H1 (cell line): ENCODE data around the gene STK11. TPM values are rescaled to one million over a fixed set of nuclear protein-coding genes. Genes with fewer than 3 reads are reported as not detected.

Experiments
- EP300 ChIP-seq, 2 experiments: IDR thresholded peaks; 1 replicate in 1 of 2; 2 replicates in 1 of 2; pipeline ENCODE4 v1.6.1; 2011 to 2012; ENCODE audit warnings: low read depth in 2 of 2, low read length in 2 of 2, mild to moderate bottlenecking in 2 of 2, borderline replicate concordance in 1 of 2, inconsistent platforms in 1 of 2, moderate library complexity in 1 of 2
- HDAC2 ChIP-seq, 2 experiments: fragments of 300-600 bp in 1 of 2; sonication (generic) in 1 of 2; IDR thresholded peaks; 2 replicates each; pipeline ENCODE4 v1.6.1; 2011 to 2012; ENCODE audit warnings: low read depth in 2 of 2, low read length in 2 of 2, mild to moderate bottlenecking in 2 of 2, moderate library complexity in 2 of 2, borderline replicate concordance in 1 of 2, inconsistent platforms in 1 of 2
- RNF2 ChIP-seq: fragments of 200-900, 300-1000 bp; sonication (generic); IDR thresholded peaks from 2 replicates; pipeline ENCODE4 v1.7.1; 2016; ENCODE audit warnings: borderline replicate concordance, low read depth, mild to moderate bottlenecking, antibody characterized with exemption, low read length; ENCODE audit not compliant: poor library complexity, severe bottlenecking; ENCODE audit errors: missing control alignments
- RXRA ChIP-seq: IDR thresholded peaks from 2 replicates; pipeline ENCODE4 v1.6.1; 2011; ENCODE audit warnings: low read depth, mild to moderate bottlenecking, low read length, moderate library complexity; ENCODE audit not compliant: insufficient read depth
- TAF1 ChIP-seq: IDR thresholded peaks from 2 replicates; pipeline ENCODE4 v1.6.1; 2011; ENCODE audit warnings: mild to moderate bottlenecking, low read depth, low read length
- polyA plus RNA-seq, 7 experiments: library from polyadenylated mRNA; depleted of rRNA in 3 of 7; stranded (reverse) in 5 of 7; unstranded in 2 of 7; fragments of >200 nt in 5 of 7; fragments of 200-250 nt in 2 of 7; gene quantifications; 1 replicate in 5 of 7; 2 replicates in 1 of 7; 4 replicates in 1 of 7; pipeline versions ENCODE4 v1.2.1 to v1.2.3, GENCODE V29; 2011 to 2013; ENCODE audit warnings: missing spikeins in 2 of 7, mixed read lengths in 2 of 7
- total RNA-seq: library from RNA; stranded (reverse); fragmentation: NEBNext Ultra II Directional; extraction: Animal tissue kit (Norgen Biotek cat#: 25700); gene quantifications from 2 replicates; pipeline ENCODE4 v1.2.1, GENCODE V29; 2021

STK11 gene
- total and polyA plus RNA-seq, 2 of the 8 experiments (the other 6 are each of a cell fraction or from before 2014, with no cell fraction given): 45.3 to 70.7 TPM

- no peak for TF ChIP-seq RNF2
- peak in 1 of 2 experiments; percentile 94; a peak in 1 of 4 replicates for TF ChIP-seq HDAC2 (IDR thresholded peaks at IDR 0.05; ENCODE audit: borderline replicate concordance in 1 of 2, low read depth in 2 of 2, low read length in 2 of 2)
- TF ChIP-seq EP300 (IDR thresholded peaks at IDR 0.05; ENCODE audit: borderline replicate concordance in 1 of 2, low read depth in 2 of 2, low read length in 2 of 2): 0 out of 3 replicates have a peak, but pooled peaks of 1 of the 2 experiments have one; percentile 2
- TF ChIP-seq RXRA: no peak
- TF ChIP-seq TAF1: peak; percentile 70; the same call in 1 of the 2 replicates
Observed at GRCh38 chr19:1275260-1275975, 69.8 kb downstream of the STK11 start, which contains the start of gene FAM174C (continued).
